DMS153 treated with DMSO at 0.1 percent for 48 hours (cell line): Measurements from ENCODE around the gene MGME1.
A peak's percentile ranks its signal among the peaks of the same experiment; 100 is the strongest.
"Not testable (repeated sequence)": the region's sequence is repeated elsewhere in the genome, so short reads cannot be mapped to it uniquely, and the experiment has no call there.

ENCODE experiments used
- DNase-seq: peaks from one replicate; lab custom pipeline; 2025; ENCODE audit not compliant: unreplicated experiment; lab: John Stamatoyannopoulos, UW

Gene MGME1

DNA sequence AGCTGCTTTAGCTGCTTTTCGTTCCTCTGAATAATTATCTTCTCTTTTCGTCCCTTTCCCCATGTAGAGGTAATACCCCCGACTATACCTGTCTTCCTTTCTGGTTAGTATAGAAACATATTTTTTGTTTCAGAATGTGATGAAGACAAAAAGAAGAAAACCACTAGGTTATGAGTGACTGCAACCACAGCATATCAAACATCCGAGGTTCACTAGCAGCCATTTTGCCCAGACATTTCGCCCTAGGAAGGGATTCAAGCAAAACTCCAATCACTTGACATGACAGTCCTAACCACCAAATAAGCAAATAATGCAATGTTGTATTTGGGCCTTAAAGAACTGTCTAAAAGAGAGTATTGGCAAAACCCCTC is 9.6 kb upstream of the MGME1 start:
- no peak for DNase-seq

DNA sequence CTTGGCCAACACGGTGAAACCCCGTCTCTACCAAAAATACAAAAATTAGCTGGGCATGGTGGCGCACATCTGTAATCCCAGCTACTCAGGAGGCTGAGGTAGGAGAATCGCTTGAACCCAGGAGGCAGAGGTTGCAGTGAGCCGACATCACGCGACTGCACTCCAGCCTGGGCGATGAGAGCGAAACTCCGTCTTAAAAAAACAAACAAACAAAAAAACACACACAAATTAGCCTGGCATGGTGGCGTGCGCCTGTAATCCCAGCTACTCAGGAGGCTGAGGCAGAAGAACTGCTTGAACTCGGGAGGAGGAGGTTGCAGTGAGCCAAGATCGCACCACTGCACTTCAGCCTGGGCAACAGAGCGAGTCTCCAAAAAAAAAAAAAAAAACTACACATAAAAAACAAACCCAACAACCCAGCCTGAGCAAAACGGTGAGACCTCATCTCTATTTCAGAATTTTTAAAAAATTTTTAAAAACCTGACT is 8.4 kb upstream of the MGME1 start:
- DNase-seq = not testable (repeated sequence)

DNA sequence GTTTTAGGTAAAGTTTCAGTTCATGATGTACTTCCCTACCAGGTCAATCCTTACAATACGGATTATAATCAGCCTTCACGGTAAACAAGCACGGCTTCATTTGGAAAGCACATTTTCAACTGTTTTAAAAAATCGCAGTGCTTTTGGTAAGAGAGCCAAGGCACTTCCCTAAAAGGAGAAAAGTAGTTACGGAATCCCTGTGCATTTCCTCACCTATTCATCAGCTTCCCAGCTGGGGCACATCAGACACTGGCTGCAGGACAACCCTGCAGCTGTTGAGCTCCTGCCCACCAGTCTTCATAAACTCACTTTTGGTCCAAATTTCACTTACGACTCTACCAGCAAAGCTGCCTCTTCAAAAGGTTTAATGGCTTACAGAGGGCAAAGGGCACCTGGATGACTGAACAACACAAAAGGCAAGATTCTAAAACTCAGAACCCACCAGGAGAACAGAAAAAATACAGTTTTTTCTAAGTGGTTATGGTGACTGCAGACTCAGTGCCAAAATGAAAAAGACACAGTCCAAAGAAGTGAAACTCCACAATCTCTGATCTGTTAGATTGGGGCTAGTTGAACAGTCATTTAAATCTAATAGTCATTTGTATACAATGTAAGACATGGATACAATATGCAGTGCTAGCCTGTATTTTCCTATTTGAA is 7.8 kb upstream of the MGME1 start:
- no peak for DNase-seq

DNA sequence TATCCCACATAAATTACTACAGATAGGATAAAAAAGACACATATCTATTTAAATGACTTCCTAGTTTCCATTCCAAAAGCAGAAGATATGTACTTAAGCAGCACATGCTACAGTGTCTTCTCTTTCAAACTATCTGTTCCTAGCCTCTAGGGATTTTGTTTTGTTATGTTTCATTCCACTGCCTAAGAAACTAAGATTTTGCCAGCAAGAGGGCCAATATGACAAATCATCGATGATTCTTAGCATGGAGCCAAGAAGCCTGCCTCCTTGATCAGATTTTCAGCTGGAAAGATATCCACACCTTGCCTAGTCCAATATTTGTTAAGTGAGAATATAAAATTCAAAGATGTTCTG is 7.3 kb upstream of the MGME1 start:
- DNase-seq = no peak

DNA sequence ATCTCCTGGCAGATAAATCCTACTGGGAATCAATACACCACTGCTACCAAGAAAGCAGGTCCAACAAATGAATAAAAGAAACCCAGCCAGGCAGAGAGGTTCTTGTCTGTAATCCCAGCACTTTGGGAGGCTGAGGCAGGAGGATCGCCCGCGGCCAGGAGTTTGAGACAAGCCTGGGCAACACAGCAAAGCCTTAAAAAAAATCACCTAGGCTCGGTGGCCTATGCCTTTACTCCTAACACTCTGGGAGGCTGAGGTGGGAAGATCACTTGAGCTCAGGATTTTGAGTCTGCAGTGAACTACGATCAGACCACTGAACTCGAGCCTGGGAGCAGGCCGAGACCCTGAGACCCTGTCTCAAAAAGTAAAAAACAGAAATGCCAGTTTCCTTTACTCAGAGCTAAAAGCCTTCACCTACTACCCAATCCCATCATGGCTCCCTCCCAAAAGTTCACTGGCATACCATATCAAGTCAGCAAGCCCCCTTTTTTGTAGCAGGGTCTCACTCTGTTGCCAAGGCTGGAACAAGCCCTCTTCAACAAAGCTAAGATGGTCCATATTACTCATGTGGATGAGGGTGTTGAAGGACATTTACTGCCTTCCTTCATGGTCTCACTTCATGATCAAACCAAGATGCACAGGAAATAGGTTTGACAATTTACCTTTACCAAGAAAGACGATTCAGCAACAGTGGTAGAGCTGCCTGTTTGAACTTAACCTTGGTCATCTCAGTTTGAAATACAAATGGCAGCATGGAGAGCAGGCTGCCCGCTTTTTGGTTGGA is 5.5 kb upstream of the MGME1 start:
- no peak for DNase-seq

DNA sequence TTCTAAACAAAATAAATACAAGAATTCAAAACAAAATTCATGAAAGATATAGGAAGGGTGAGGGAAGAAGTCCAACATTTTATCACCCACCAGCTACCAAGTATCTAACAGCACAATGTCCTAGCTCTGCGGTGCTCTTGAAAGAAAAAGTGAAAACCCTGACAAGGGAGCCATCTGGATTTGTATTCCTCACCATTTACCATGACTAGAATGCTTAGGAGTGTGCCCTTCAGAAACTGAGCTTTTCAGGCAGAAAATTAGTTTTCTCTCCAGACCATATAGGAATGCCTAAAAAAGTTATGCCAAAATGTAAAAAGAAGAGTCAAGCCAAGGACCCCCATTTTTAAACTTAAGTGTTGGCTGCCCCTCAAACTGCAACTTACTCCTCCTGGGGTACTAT is 4.7 kb upstream of the MGME1 start:
- DNase-seq = no peak

DNA sequence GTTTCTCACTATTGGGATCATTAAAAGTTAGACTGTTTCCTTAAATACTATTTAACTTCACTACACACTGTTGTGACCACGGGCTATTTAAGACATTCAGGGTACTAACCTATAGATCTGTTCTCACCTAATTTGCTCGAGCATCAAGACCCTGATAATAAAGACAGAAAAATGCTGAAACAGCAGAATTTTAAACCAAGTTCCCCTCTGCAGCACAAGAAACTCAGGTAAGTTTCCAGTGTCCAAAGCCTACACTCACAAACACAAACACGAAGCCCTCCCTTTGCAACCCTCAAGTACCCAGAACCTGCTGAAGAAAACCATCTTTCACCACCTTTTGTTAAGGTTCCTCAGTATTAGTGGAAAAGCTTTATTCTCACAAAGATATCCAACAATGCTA is 4.2 kb upstream of the MGME1 start:
- no peak for DNase-seq

DNA sequence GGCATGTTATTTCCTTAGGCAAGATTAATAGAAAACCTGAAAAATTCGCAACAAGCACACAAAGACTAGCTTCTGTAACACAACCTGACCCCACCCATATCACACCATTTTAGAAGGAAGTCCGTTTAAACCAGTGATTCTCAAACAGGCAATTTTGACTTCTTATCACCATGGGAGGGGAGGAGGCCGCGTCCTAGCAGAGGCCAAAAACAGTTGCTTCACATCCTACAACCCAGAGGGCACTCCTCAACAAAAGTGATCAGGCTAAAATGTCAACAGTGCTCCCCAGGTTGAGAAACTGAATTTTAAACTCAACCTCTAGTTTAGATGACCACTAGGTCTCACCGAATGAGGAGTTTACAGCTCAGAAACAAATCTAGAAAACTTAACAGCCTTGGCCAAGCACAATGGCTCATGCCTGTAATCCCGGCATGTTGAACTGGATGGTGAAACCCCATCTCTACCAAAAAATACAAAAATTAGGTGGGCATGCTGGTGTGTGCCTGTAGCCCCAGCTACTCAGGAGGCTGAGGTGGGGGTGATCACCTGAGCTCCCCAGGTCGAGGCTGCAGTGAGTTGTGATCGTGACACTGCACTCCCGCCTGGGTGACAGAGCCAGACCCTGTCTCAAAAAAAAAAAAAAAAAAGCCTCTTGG is 3.6 kb upstream of the MGME1 start:
- no peak for DNase-seq

DNA sequence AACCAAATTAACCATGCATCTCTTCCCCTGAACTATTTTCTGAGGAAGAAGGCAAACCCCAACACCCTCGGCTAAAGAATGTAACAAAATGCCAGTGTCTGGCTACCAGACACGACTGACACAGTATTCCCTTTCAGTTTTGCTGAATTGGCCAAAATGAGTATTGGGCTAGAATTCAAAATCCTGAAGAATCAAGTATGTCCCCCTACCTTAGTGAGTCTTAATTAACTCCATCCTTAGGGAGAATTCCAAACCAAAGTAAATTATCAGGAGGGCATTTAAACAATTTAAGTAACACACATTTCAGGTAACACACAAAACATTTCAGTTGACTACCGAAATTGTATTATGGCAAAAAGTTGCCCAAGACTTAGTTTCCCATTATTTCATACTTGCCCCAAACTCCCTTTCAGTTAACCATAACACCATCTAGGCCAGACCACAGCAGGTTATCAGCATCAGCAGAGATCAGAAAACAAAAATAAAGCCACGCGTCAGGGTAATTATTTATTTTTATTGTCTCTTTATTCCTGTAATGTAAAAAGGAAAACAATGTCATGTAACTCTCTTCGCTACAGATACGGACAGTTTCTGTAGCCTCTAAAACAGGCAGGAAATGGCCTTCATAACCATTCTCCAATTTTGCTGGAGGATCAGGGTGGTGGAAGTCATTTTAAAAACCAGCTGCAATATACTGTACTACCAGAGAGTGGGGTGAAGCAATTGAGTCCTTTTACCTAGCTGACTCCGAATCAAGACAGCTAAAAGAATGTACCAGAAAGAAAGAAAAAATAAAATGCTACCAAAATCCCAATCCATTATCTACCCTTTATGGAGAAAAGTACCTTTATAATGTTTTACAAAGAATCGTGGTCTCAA is 2.1 kb upstream of the MGME1 start:
- no peak for DNase-seq

DNA sequence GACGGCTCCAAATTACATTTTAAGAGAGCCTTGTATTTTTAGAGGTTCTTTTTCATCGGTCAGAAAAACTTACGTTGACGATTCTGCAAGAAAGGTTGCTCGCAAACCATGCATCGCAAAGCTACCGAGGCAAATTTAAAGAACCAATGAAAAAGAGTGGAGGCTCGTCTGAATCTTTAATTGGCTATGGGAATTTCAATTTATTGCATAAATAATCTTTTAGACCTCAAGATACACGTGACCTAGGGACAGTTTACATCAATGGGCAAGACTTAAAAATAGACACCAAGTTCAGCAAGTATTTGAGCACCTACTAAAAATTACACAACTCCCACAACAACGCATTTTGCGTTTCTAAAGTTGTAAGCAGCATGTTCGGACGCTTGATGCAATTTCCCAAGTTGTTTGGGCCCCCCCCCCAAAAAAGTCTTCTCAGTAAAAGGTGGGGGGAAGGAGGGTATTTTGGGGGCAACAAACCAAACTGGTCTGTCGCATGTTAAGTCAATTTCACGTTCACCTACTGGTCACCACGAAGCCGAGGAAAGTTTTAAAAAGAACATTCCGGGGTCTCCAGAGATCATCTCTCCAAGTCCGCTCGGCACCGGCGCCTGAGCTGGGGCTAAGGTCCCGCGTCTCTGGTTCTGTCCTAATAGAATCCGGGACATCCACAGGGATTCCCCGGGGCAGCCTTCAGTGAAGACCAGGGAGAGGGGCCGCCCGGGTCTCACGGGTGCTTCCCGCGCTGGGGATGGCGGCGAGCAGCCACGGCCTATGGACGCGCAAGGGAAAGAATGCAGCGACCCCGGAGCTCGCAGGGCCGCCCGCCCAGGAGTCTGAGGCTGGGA is 1.1 kb upstream of the MGME1 start:
- DNase-seq = no peak

DNA sequence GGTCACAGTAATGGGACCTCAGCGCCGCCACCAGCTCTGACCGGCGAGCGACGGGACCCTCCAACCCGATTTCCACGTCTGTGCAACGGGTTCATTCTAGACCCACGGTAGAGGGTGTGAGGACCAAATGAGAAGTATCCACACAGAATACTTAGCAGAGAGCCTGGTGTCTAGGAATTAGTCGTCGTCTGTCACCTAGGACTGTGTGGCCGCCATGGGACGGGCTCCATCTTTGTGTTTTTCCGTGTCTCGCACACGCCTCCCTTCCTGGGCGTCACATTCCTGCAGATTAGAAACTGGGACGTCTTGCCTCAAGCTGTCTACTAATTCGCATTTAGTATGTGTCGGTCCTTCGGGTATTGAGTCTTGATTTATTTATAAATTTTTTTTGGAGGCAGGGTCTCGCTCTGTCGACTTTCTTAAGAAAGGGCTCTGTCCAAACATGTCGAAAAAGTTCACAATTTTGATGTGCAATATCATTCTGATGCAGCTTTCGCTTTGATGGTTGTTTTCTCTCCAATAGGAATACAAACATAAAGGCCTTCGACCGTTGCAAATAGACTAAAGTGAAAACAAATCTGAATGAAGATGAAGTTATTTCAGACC is 563 bp downstream of the MGME1 start:
- DNase-seq = peak; percentile 13

DNA sequence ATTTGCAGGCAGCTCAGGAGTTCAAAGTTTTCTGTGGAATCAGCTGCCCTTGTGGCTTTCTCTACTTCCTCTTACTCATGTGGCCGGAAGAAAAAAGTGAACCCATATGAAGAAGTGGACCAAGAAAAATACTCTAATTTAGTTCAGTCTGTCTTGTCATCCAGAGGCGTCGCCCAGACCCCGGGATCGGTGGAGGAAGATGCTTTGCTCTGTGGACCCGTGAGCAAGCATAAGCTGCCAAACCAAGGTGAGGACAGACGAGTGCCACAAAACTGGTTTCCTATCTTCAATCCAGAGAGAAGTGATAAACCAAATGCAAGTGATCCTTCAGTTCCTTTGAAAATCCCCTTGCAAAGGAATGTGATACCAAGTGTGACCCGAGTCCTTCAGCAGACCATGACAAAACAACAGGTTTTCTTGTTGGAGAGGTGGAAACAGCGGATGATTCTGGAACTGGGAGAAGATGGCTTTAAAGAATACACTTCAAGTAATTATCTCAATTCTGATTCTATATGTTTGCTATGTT is 1.1 kb downstream of the MGME1 start:
- DNase-seq = no peak

DNA sequence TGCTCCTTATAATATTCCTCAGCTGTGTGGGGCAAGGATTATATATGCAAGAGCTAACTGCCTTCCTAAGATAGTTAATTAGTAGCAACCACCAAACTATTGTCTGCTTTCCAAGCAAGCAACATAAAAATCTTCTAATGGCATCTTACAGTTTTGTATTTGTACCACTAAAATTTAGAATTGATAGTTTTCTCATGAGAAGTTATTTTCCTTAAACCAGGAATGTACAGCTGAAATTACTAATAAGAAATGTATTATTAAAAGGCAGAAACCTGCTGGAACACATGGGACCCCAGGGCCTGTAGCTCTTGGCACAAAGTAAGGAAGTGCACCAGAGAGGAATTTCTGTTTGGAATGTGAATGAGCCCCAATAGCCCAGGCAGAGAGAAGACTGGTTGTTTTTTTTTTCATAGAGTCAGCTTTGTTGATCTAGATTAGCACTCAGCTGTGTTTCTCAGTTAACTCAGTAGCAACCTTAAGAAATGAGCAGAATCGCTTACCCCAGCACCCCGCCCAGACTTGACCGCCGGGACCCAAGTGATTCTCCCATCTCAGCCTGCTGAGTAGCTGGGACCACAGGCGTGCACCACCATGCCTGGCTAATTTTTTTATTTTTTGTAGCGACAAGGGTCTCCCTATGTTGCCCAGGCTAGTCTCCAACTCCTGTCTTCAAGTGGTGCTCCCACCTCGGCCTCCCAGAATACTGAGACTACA is 2.6 kb downstream of the MGME1 start:
- DNase-seq = no peak

DNA sequence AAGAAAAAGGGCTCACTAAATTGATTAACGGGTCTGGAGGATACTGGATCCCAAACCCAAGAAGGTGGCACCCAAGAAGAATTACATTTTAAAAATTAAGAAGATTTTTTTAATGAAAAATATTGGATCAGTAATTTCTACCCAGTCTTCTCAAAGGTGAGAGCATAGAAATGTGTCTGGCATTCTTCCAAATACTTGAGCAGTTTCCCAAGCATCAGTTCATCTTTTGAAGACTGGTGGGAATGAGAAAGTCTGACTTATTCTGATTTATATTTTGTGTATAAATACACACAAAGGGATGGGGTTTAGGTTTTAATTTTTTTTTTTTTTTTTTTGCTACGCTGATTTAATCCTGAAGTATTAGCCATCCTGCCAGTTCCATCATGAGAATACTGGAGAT is 3.3 kb downstream of the MGME1 start:
- DNase-seq = no peak

DNA sequence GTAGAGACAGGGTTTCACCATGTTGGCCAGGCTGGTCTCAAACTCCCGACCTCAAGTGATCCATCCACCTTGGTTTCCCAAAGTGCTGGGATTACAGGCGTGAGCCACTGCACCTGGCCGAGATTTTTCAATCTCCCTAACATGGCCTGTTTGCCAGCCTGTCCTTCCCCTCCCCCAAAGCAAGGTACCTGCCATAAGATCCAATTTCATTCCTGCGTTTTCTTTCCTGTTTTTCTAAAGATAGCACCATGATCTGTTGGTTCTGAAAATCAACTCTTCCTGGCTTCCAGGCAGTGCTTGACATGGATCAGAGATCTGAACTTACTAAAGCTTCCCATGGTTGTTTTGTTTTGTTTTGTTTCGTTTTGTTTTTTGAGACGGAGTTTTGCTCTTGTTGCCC is 7.5 kb downstream of the MGME1 start:
- no peak for DNase-seq

DNA sequence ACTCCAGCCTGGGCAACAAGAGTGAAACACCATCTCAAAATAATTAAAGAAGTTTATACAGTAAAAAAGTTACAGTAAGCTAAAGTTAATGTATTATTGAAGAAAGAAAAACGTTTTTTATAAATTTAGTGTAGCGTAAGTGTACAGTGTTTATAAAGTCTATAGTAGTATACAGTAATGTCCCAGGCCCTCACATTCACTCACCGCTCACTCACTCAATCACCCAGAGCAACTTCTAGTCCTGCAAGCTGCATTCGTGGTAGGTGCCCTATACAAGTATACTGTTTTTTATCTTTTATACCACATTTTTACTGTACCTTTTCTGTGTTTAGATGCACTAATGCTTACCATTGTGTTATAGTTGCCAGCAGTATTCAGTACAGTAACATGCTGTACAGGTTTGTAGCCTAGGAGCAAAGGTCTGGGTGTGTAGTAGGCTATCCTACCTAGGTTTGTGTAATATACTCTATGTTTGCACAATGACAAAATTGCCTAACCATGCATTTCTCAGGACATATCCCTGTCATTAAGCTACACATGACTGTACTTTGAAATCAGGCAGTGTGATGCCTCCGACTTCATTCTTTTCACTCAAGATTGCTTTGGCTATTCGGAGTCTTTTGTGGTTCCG is 16.7 kb downstream of the MGME1 start:
- DNase-seq = no peak

DNA sequence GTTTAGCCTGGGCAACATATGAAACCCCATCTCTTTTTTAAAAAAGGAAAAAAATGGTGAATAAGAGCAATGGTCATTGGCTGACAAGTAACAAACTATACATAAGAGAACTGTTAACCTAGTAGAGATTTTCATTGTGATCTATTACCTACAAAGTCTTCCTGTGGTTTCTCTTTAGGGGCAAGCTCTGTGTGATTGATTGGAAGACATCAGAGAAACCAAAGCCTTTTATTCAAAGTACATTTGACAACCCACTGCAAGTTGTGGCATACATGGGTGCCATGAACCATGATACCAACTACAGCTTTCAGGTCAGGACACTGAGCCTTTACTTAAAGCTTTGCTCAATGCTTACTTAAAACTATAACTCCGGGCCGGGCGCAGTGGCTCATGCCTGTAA is 19.2 kb downstream of the MGME1 start:
- DNase-seq = no peak

DNA sequence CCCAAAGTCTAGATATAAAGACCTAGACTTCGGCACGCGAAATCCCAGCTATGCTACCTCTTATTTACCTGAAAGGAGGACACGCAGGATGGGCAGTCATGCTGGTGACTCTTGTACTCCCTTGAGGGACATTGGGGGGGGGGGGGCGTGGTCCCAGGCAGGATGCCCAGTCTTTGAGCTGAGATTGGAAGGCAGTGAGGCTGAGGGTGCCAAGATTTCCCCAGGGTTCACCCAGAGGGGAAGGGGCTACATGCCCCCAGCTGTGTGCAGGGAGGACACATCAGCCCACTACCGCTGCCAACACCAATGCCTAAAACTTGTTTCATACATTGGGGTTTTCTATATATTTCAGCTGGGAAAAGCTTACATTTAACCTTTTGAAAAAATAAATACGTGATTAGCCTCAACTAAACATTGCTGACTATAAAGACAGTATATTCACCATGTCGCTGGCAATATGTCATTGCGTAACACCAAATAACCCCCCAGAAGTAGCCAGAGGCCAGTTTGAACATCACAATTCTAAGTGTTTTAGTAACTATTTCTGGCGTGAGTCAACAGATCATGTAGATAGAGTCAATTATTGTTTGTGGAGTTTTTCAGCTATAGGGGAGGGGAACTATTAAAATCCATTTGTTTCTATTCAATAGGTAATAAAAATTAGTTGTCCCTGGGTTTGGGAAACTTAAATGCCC is 21.6 kb downstream of the MGME1 start:
- DNase-seq = no peak
